ENCODE results near the gene RASSF10. TPM values are rescaled to one million over a fixed set of nuclear protein-coding genes. Genes with fewer than 3 reads are reported as not detected.

The RASSF10 gene
- total RNA-seq = 0.39 and 0.87 TPM in 2 replicates

DNA sequence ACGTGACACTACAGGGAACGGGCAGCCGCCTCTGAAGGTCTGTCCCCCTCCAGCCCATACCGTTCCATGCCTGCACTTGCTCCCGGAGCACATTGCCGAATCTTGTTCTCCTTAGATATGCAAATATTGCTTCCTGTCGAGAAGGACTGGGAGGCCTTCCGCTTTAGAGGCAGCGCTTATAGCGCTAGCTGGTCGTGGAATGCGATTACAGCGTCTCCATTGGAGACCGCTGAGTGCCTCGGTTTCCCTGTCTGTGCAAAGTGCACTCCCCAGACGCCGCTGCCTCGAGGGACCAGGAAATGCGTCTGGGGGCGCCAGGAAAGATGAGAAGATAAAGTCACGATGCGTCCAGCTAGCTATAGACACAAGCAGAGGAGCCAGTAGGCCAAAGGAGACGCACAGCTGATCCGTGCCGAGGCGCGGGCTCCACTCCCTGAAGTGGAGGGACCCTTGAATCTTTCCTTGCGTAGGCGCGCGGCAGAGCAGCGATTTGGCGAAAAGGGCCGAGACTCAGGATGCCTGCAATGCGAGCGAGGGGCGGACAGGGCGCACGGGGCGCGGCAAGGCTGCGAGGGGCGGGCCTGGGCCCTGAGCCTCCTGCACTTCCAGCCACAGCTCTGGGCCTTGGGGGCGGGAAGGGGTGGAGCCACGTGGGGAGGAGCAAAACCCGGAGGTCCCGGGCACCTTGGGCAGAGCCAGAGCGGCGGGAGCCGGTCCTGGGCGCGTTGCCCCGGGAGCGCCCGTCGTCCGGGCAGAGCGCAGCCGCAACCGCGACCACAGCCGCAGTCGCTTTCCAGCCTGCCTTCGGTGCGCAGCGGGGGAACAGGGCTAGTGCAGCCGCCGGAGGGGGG is at the start of gene RASSF10:
Gene RASSF10 (plus strand): TSS at position 692 of the 851 bp plus-strand sequence. CDS start 261 bp downstream, outside the sequence.

All from placental epithelial cell (primary cell).